Lower lobe of right lung (tissue), 2 donors: ENCODE results near the gene GPR137B. TPM values are rescaled to one million over a fixed set of nuclear protein-coding genes. Genes with fewer than 3 reads are reported as not detected.

Experiments
- ATAC-seq, 2 donors: fragments of 200-7000 bp; cut with Tn5 transposase; one replicate each; pipeline ENCODE4 v1.9.1; 2020 to 2022; ENCODE audit warnings: mild to moderate bottlenecking in 2 of 2, moderate library complexity in 2 of 2
- DNase-seq: peaks from one replicate; pipeline ENCODE4 v3.0.0-alpha.2; 2020
- H3K27ac ChIP-seq: fragments of 200-600 bp; one replicate; pipeline ENCODE4 v1.8.0; 2022
- H3K27me3 ChIP-seq: fragments of 200-600 bp; one replicate; pipeline ENCODE4 v1.8.0; 2022; ENCODE audit warnings: low read depth
- H3K36me3 ChIP-seq: fragments of 200-600 bp; one replicate; pipeline ENCODE4 v1.8.0; 2022; ENCODE audit warnings: mild to moderate bottlenecking
- H3K4me1 ChIP-seq: fragments of 200-600 bp; one replicate; pipeline ENCODE4 v1.8.0; 2022
- H3K4me3 ChIP-seq: fragments of 200-600 bp; one replicate; pipeline ENCODE4 v1.8.0; 2022; ENCODE audit warnings: mild to moderate bottlenecking
- H3K9me3 ChIP-seq: fragments of 200-600 bp; one replicate; pipeline ENCODE4 v1.8.0; 2022
- intact Hi-C: fragments of 100-400 bp; cut with DNase I; formaldehyde crosslinking; loops from one replicate; pipeline ENCODE4 v1.11.0; 2022
- total RNA-seq: library from RNA; stranded (reverse); fragmentation: NEBNext Ultra II Directional; extraction: Animal tissue kit (Norgen Biotek cat#: 25700); gene quantifications from one replicate; pipeline ENCODE4 v1.2.1, GENCODE V29; 2021
- TF ChIP-seq, protein P1 (sequence below): fragments of 200-600 bp; IDR thresholded peaks from one replicate; pipeline ENCODE4 v1.8.0; 2022; ENCODE audit warnings: antibody characterized with exemption, mild to moderate bottlenecking
- donor health status: DM: no; HTN: yes; CAD: no; lungs with severe emphysema.

The GPR137B gene
- total RNA-seq, 1 donor from 2014 or later: 38.3 TPM

GRCh38 chr1:236111527-236112331 lies 30.6 kb upstream of the GPR137B start:
- Histone ChIP-seq H3K27ac (no peak overlapping the region), H3K27me3 (no peaks in the 10 kb centered on the region), H3K4me3 (no peak overlapping the region), H3K4me1 (no peaks in the 10 kb centered on the region), H3K9me3 (no peaks in the 10 kb centered on the region), H3K36me3 (no peaks in the 10 kb centered on the region)
- DNase-seq: no peak
- ATAC-seq: no peak
- TF ChIP-seq, protein P1, sequence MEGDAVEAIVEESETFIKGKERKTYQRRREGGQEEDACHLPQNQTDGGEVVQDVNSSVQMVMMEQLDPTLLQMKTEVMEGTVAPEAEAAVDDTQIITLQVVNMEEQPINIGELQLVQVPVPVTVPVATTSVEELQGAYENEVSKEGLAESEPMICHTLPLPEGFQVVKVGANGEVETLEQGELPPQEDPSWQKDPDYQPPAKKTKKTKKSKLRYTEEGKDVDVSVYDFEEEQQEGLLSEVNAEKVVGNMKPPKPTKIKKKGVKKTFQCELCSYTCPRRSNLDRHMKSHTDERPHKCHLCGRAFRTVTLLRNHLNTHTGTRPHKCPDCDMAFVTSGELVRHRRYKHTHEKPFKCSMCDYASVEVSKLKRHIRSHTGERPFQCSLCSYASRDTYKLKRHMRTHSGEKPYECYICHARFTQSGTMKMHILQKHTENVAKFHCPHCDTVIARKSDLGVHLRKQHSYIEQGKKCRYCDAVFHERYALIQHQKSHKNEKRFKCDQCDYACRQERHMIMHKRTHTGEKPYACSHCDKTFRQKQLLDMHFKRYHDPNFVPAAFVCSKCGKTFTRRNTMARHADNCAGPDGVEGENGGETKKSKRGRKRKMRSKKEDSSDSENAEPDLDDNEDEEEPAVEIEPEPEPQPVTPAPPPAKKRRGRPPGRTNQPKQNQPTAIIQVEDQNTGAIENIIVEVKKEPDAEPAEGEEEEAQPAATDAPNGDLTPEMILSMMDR: no peak
- intact Hi-C loops: no loop called here

GRCh38 chr1:236112332-236112627 lies 30.1 kb upstream of the GPR137B start:
- TF ChIP-seq, protein P1: no peak
- Histone ChIP-seq H3K36me3 (no peaks in the 10 kb centered on the region), H3K4me1 (no peaks in the 10 kb centered on the region), H3K27me3 (no peaks in the 10 kb centered on the region), H3K9me3 (no peaks in the 10 kb centered on the region), H3K4me3 (no peak overlapping the region), H3K27ac (no peak overlapping the region)
- intact Hi-C loops: no loop called here
- no peak for DNase-seq
- ATAC-seq: no peak

DNA sequence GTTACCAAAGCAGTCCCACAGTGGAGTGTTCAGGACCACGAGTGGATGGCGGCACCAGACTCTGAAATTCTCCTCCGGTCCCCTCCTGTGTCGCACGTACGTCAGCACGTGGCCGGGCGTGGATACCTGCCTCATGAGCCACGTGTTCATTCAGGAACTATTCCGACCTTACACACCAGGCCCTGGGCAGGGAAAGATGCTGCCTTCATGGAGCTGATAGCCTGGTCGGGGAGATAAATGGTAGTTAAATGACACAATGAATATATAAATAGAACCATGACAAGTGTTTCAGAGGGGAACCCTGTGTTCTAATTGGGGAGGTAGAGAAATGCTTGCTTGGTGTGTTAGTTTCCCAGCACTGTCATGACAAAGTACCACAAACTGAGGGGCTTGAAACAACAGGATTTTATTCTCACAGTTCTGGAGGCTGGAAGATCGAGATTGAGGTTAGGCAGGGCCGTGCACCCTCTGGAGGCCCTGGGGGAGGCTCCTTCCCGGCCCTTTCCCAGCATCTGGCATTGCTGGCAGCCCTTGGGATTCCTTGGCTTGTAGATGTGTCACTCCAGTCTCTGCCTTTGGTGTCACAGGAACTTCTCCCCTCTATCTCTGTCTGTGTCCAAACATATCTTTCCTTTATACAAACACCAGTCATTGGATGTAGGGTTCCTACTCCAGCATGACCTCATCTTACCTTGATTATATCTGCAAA lies 28.9 kb upstream of the GPR137B start:
- ATAC-seq (no peak), DNase-seq (no peak)
- Histone ChIP-seq H3K36me3 (no peaks in the 10 kb centered on the region), H3K4me3 (no peak overlapping the region), H3K9me3 (no peaks in the 10 kb centered on the region), H3K27ac (no peak overlapping the region), H3K4me1 (no peaks in the 10 kb centered on the region), H3K27me3 (no peaks in the 10 kb centered on the region)
- TF ChIP-seq, protein P1: no peak
- intact Hi-C loops: no loop called here

DNA sequence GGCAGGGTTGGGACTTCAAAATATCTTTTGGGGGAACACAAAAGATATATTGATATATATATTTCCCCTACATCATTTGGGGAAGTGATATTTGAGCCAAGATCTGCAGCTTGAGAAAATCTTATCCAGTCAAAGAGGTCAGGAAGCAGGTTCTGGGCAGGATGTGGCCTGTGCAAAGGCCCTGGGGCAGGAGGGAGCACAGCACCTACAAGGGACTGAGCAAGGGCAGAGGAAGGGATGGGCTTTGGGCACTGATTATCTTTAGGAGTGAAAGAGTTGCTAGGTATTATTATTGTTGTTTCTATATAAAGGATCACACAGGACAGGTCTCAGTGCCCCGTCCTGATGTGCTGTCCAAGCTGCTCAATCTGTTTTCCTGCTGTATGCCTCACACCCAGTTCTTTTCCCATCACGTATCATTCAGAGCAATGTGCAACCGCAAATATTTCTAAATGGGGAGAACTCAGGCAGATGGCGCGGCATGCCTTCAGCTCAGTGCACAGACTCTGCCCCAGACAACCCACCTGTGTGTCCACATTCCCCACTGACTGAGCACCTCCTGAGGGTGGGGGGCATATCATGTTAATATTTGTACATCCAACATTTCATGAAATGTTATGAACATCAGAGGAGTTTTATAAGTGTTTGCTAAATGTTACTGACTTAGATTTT lies 28.1 kb upstream of the GPR137B start:
- ATAC-seq: no peak
- Histone ChIP-seq H3K4me1 (no peaks in the 10 kb centered on the region), H3K36me3 (no peaks in the 10 kb centered on the region), H3K27ac (no peak overlapping the region), H3K9me3 (no peaks in the 10 kb centered on the region), H3K27me3 (no peaks in the 10 kb centered on the region), H3K4me3 (no peak overlapping the region)
- intact Hi-C loops: no loop called here
- no peak for DNase-seq
- TF ChIP-seq, protein P1: no peak

- Histone ChIP-seq H3K27ac (no peak overlapping the region), H3K4me3 (no peak overlapping the region), H3K9me3 (no peaks in the 10 kb centered on the region), H3K4me1 (no peaks in the 10 kb centered on the region), H3K36me3 (no peaks in the 10 kb centered on the region), H3K27me3 (no peaks in the 10 kb centered on the region)
- intact Hi-C loops: no loop called here
- ATAC-seq (no peak), DNase-seq (no peak)
- TF ChIP-seq, protein P1: no peak
These were observed 24.6 kb upstream of the GPR137B start for GRCh38 chr1:236117710-236118109.
